Panc1 (cell line): Measurements from ENCODE around the gene ZDHHC11. TPM values are rescaled to one million over a fixed set of nuclear protein-coding genes. Genes with fewer than 3 reads are reported as not detected.
"Not testable (repeated sequence)": the region's sequence is repeated elsewhere in the genome, so short reads cannot be mapped to it uniquely, and the experiment has no call there.

Experiments used
- ATAC-seq: fragments of 200-7000 bp; cut with Tn5 transposase; 2 replicates; pipeline ENCODE4 v1.9.1; 2020; ENCODE audit warnings: mild to moderate bottlenecking, moderate library complexity
- BruUV-seq: library from RNA; stranded (reverse); fragments of 400-500 nt; replicated peaks from 2 replicates; lab custom pipeline; 2021; lab: Mats Ljungman, UMichigan
- CTCF ChIA-PET: fragments of 300-600 bp; sonication (Branson Sonifier 250); formaldehyde crosslinking; loops from one replicate; lab custom pipeline; 2022; ENCODE audit warnings: antibody characterized with exemption; lab: Charles Lee
- POLR2A ChIA-PET: fragments of 300-600 bp; sonication (Branson Sonifier 250); formaldehyde crosslinking; loops from one replicate; lab custom pipeline; 2022; ENCODE audit warnings: antibody characterized with exemption; lab: Charles Lee
- DNase-seq: peaks from one replicate; pipeline ENCODE4 v3.0.0-alpha.2; 2010; ENCODE audit warnings: low read depth, low spot score
- H3K27ac ChIP-seq: 2 replicates; pipeline ENCODE4 v1.5.1; 2011; ENCODE audit warnings: mild to moderate bottlenecking, low read length, inconsistent platforms
- H3K27me3 ChIP-seq: fragments of 200-500 bp; sonication (Bioruptor generic); 2 replicates; pipeline ENCODE4 v1.6.0; 2014; ENCODE audit warnings: low read length, inconsistent platforms; ENCODE audit not compliant: control insufficient read depth, insufficient read depth
- H3K36me3 ChIP-seq: fragments of 200-500 bp; sonication (Bioruptor generic); 2 replicates; pipeline ENCODE4 v1.5.1; 2014; ENCODE audit warnings: inconsistent platforms, mild to moderate bottlenecking, low read length, moderate library complexity; ENCODE audit not compliant: control insufficient read depth, insufficient read depth
- H3K4me1 ChIP-seq: 2 replicates; pipeline ENCODE4 v1.5.1; 2011; ENCODE audit warnings: inconsistent platforms, mild to moderate bottlenecking, low read length, moderate library complexity; ENCODE audit not compliant: control insufficient read depth, insufficient read depth
- H3K4me3 ChIP-seq, 2 experiments: 2 replicates each; pipeline ENCODE4 v1.5.1; 2011 to 2012; ENCODE audit warnings: low read depth in 2 of 2, low read length in 2 of 2, mild to moderate bottlenecking in 2 of 2, inconsistent platforms in 1 of 2, moderate library complexity in 1 of 2
- H3K9me3 ChIP-seq: fragments of 200-500 bp; sonication (Bioruptor generic); 2 replicates; pipeline ENCODE4 v1.5.1; 2014; ENCODE audit warnings: low read depth, mild to moderate bottlenecking, inconsistent platforms, low read length, moderate library complexity; ENCODE audit not compliant: control insufficient read depth, insufficient read depth
- POLR2AphosphoS5 ChIP-seq: IDR thresholded peaks from 2 replicates; pipeline ENCODE4 v1.6.1; 2012; ENCODE audit warnings: mild to moderate bottlenecking, low read depth, low read length, moderate library complexity
- SIN3A ChIP-seq: IDR thresholded peaks from 2 replicates; pipeline ENCODE4 v1.6.1; 2012; ENCODE audit warnings: low read depth, mild to moderate bottlenecking, low read length, moderate library complexity, borderline replicate concordance; ENCODE audit not compliant: insufficient read depth
- TCF7L2 ChIP-seq: IDR thresholded peaks from 2 replicates; pipeline ENCODE4 v1.6.1; 2011; ENCODE audit warnings: mild to moderate bottlenecking, low read depth, low read length, inconsistent platforms
- in situ Hi-C: cut with HindIII; loops from 2 replicates; pipeline ENCODE4 v1.10.0; 2016; ENCODE audit warnings: low sequenced_read_pairs, low pct_unique_long_range_greater_than_20kb
- intact Hi-C: fragments of 100-400 bp; cut with micrococcal nuclease; formaldehyde crosslinking; loops from one replicate; pipeline ENCODE4 v1.10.0; 2022; ENCODE audit not compliant: unreplicated experiment
- total RNA-seq: library from RNA; stranded (reverse); gene quantifications from one replicate; pipeline ENCODE4 v1.2.1, GENCODE V29; 2021; ENCODE audit not compliant: unreplicated experiment
- TF ChIP-seq, protein P1 (sequence below), 2 experiments: IDR thresholded peaks; 2 replicates each; pipeline ENCODE4 v1.6.1; 2011 to 2012; ENCODE audit warnings: low read depth in 2 of 2, control low read depth in 1 of 2, low read length in 1 of 2, mild to moderate bottlenecking in 1 of 2, moderate library complexity in 1 of 2; ENCODE audit not compliant: insufficient read depth in 1 of 2
- TF ChIP-seq, protein P2 (sequence below): fragments of 450-650 bp; IDR thresholded peaks from 2 replicates; pipeline ENCODE4 v1.5.1; 2017; ENCODE audit warnings: mild to moderate bottlenecking

Gene ZDHHC11
- total RNA-seq, 1 experiment from 2014 or later, result 3.0 TPM

DNA sequence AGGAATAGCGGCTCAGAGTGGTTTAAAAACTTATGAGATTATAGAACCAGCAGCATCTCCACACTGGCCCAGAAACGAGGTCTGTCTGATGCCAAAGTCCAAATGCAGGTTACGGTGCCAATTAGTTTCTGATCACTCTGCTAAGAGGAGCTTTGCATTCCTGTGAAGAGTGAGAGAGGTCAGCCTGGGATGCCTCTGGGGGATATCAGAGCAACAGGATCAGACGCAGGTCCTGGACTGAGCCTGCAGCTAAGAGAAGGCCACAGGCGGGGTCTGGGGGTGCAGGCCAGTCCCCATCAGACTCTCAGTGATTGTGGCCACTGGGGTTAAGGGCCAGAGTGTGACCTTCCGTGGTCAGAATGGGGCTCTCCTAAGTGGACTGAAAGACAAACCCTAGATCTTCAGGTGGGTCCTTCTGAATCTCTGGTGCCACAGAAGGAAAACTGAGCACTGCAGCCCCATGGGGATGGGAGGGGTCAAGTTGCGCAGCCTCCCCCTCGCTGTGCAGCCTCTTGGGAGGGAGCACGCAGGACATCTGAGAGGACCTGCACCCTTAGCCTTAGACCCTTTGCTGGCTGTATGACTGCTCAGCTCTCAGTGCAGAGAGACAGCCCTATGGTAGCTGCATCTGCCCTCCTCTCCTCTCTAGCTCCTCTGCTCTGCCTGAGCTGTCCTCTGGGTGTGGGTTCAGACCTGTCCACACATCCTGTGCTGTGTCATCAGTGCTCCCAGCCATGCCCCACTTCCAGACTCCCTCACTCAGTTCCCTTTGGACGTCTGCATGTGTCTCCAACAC lies 42.9 kb downstream of the ZDHHC11 start:
- intact Hi-C loops, H3K27me3 ChIP-seq, H3K36me3 ChIP-seq, H3K27ac ChIP-seq, DNase-seq, H3K4me3 ChIP-seq, BruUV-seq, in situ Hi-C loops, POLR2A ChIA-PET, H3K9me3 ChIP-seq, CTCF ChIA-PET, H3K4me1 ChIP-seq: not testable (repeated sequence)
- ATAC-seq, result peak; percentile 50; the same call in 1 of the 2 replicates

DNA sequence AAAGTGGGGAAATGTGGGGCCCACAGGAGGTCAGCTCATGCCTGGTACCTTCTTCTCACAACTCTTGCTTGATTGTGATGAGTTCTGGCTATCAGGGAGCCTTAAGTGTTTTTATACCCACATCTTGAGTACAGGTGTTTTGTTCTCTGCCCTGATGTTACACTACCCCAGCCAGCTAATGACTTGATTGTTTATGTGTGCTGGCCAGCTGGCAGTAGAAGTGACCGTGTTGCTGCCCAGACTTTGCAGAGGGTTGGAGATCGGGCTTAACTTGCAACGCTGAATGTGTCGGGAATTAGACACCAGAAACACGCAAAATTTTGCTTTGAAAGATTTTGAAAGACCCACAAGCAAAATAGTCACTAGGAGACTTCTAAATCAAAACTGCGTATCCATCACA lies 49.3 kb downstream of the ZDHHC11 start:
- Histone ChIP-seq H3K27ac (no peak overlapping the region), H3K36me3 (no peaks in the 10 kb centered on the region), H3K4me1 (no peaks in the 10 kb centered on the region), H3K27me3 (no peaks in the 10 kb centered on the region), H3K4me3 (no peak overlapping the region), H3K9me3 (peaks cover 3% of the 10 kb centered on the region; the same call in 1 of the 2 replicates)
- BruUV-seq, result no TSS peak
- no peak for DNase-seq
- CTCF ChIA-PET, result no interaction called here
- TF ChIP-seq, protein P1, sequence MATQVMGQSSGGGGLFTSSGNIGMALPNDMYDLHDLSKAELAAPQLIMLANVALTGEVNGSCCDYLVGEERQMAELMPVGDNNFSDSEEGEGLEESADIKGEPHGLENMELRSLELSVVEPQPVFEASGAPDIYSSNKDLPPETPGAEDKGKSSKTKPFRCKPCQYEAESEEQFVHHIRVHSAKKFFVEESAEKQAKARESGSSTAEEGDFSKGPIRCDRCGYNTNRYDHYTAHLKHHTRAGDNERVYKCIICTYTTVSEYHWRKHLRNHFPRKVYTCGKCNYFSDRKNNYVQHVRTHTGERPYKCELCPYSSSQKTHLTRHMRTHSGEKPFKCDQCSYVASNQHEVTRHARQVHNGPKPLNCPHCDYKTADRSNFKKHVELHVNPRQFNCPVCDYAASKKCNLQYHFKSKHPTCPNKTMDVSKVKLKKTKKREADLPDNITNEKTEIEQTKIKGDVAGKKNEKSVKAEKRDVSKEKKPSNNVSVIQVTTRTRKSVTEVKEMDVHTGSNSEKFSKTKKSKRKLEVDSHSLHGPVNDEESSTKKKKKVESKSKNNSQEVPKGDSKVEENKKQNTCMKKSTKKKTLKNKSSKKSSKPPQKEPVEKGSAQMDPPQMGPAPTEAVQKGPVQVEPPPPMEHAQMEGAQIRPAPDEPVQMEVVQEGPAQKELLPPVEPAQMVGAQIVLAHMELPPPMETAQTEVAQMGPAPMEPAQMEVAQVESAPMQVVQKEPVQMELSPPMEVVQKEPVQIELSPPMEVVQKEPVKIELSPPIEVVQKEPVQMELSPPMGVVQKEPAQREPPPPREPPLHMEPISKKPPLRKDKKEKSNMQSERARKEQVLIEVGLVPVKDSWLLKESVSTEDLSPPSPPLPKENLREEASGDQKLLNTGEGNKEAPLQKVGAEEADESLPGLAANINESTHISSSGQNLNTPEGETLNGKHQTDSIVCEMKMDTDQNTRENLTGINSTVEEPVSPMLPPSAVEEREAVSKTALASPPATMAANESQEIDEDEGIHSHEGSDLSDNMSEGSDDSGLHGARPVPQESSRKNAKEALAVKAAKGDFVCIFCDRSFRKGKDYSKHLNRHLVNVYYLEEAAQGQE (IDR thresholded peaks at IDR 0.05; ENCODE audit: insufficient read depth in 1 of 2, low read depth in 2 of 2, low read length in 1 of 2), result no peak
- TF ChIP-seq SIN3A (no peak), POLR2AphosphoS5 (no peak), TCF7L2 (no peak)
- TF ChIP-seq, protein P2, sequence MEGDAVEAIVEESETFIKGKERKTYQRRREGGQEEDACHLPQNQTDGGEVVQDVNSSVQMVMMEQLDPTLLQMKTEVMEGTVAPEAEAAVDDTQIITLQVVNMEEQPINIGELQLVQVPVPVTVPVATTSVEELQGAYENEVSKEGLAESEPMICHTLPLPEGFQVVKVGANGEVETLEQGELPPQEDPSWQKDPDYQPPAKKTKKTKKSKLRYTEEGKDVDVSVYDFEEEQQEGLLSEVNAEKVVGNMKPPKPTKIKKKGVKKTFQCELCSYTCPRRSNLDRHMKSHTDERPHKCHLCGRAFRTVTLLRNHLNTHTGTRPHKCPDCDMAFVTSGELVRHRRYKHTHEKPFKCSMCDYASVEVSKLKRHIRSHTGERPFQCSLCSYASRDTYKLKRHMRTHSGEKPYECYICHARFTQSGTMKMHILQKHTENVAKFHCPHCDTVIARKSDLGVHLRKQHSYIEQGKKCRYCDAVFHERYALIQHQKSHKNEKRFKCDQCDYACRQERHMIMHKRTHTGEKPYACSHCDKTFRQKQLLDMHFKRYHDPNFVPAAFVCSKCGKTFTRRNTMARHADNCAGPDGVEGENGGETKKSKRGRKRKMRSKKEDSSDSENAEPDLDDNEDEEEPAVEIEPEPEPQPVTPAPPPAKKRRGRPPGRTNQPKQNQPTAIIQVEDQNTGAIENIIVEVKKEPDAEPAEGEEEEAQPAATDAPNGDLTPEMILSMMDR, result no peak
- intact Hi-C loops, result no loop called here
- in situ Hi-C loops, result no loop called here
- POLR2A ChIA-PET, result no interaction called here
- no peak for ATAC-seq

DNA sequence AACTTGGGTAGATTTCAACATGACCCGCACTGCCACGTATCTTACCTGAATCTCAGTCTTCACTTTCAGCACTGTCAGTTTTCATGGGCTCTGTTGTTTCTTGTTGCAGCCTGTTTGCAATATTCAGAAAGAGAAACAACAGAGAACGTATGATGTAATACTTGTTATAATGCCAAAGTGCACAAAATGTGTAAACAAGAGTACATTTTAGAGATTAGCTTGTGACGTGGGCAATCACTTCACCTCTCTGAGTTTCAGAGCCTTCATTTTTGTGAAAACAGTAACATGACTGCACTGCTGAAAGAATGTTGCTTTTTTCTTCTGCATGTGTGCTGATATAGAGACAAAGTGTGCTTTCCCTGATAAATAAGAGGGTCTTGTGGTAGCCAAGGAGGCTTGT lies 49.7 kb downstream of the ZDHHC11 start:
- BruUV-seq, result not testable (repeated sequence)

DNA sequence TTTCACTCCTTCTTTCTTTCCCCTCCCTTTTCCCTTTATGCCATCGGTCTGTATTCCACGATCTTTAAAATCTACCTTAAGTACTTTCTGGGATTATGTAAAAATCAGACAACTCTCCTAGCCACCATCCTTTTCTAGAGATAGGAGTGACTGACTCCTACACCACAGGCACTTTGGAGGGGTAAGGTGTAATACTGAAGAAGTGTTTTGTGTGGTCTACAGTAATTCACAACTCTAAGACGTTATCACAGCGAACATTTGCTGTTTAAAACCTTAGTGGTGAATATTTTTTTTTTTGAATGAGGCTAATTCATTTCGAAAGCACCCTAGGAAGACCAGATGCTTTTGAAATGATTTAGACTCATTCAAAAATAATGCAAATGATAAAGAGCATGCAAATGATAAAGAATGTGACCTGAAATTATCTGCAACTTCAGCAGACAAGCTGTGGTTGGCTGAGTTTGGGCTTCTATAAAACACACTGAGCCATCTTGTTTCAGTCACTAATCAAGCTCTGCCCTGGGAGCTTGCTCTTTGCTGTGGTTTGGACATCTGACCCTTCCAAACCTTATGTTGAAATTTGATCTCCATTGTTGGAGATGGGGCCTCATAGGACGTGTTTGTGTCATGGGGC lies 52.2 kb downstream of the ZDHHC11 start:
- H3K27ac ChIP-seq, in situ Hi-C loops, ATAC-seq, H3K27me3 ChIP-seq, H3K36me3 ChIP-seq, H3K9me3 ChIP-seq, intact Hi-C loops, DNase-seq, H3K4me3 ChIP-seq, H3K4me1 ChIP-seq, CTCF ChIA-PET, BruUV-seq, POLR2A ChIA-PET: not testable (repeated sequence)

More for the DNA sequence above, 49.7 kb downstream of the ZDHHC11 start:
- ATAC-seq, DNase-seq, H3K36me3 ChIP-seq, H3K4me1 ChIP-seq, intact Hi-C loops, CTCF ChIA-PET, H3K27ac ChIP-seq, H3K27me3 ChIP-seq, H3K4me3 ChIP-seq, POLR2A ChIA-PET, in situ Hi-C loops, H3K9me3 ChIP-seq: not testable (repeated sequence)

DNA sequence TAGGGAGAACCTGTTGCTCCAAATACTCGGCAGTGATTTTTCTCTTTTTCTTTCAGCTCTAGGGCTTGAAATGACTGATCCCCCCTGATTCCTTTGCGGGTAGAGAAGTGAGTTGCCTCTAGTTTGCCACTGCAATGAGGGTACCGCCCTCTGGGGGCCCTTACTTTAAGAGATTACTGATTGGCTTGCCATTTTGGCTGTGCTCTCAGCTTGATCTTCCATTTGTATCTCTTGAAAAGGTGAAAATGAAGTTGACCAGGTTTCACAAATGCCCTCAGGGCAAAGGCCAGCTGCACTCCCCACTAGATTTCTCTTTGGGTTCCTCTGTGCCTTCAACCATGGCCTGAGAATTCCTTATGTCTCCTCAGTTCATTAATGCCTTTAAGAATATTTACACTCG lies 52.8 kb downstream of the ZDHHC11 start:
- H3K4me3 ChIP-seq, BruUV-seq, CTCF ChIA-PET, POLR2A ChIA-PET, H3K9me3 ChIP-seq, H3K36me3 ChIP-seq, intact Hi-C loops, H3K27ac ChIP-seq, ATAC-seq, H3K4me1 ChIP-seq, H3K27me3 ChIP-seq, DNase-seq, in situ Hi-C loops: not testable (repeated sequence)
